Measurements from ENCODE around the gene UBE2QL1. TPM values are rescaled to one million over a fixed set of nuclear protein-coding genes. Genes with fewer than 3 reads are reported as not detected.

The UBE2QL1 gene
- total and polyA plus RNA-seq, 2 donors (not counting 1 experiment from before 2014, with no cell fraction given): 0.33 to 1.7 TPM

DNA sequence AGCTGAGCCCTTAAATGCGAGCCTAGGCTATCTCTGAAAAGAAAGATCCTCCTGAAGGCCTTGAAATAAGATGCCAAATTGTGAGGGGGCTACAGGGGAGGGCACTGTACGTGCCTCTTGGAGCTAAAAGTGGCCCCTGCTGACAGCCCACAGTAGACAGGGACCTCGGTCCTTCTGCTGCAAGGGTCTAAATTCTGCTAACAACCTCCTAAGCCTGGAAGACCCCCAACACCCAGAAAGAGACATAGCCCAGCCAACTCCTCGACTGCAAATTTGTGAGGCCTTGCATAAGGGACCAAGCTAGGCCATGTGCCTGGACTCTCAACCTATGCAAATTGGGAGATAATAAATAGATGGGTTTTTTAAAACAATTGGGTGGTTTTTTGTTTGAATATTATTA lies 54.7 kb downstream of the UBE2QL1 start:
- H4K20me1 ChIP-seq (ENCODE audit: control insufficient read depth, insufficient read depth, low read length, poor library complexity, severe bottlenecking): no peaks in the 10 kb centered on the region
- no peak overlapping the region for H3K4me3 ChIP-seq (ENCODE audit: control extremely low read depth in 1 of 5, extremely low read depth in 1 of 5, insufficient read depth in 1 of 5, low read depth in 2 of 5, low read length in 4 of 5)
- peaks cover 0 to 19% (median 6%) of the 10 kb centered on the region in 4 experiments for H3K27me3 ChIP-seq (replicated peaks in 1 of 4; ENCODE audit: control extremely low read depth in 1 of 4, control insufficient read depth in 3 of 4, insufficient read depth in 4 of 4, low read length in 3 of 4)
- no peak overlapping the region for H3K4me2 ChIP-seq (replicated peaks; ENCODE audit: low read depth, low read length, poor library complexity, severe bottlenecking)
- no peak overlapping the region for H3K9ac ChIP-seq (ENCODE audit: low read length)
- intact Hi-C loops (cut with micrococcal nuclease): no loop called here
- Mint-ChIP-seq H3K27me3 (peaks cover 25% of the 10 kb centered on the region), H3K4me1 (no peaks in the 10 kb centered on the region), H3K9me3 (ENCODE audit: insufficient read depth) (no peaks in the 10 kb centered on the region), H3K27ac (no peak overlapping the region), H3K4me3 (no peak overlapping the region)
- POLR2A ChIA-PET: no interaction called here
- ATAC-seq (ENCODE audit: low read depth) (no peak), DNase-seq (no peak)
- CTCF ChIA-PET: interaction anchor here (1.6 kb wide), 1 partner anchor 10 kb away, joined by 5 read pairs; no protein-coding TSS in a partner anchor
- H3K4me1 ChIP-seq (ENCODE audit: control insufficient read depth in 2 of 2, insufficient read depth in 2 of 2, low read length in 2 of 2): no peaks in the 10 kb centered on the region
- H2AFZ ChIP-seq (ENCODE audit: insufficient read depth, low read depth, low read length, poor library complexity, severe bottlenecking): no peak overlapping the region
- WGBS (ENCODE audit: insufficient coverage): 78% methylated on average over 2 of the region's 4 CpGs
- H3K9me3 ChIP-seq (ENCODE audit: control extremely low read depth in 1 of 3, control insufficient read depth in 2 of 3, insufficient read depth in 1 of 3, low read length in 2 of 3): peaks cover 0 to 16% (median 7%) of the 10 kb centered on the region in 3 donors
- no peak for TF ChIP-seq EZH2 (IDR thresholded peaks at IDR 0.05; ENCODE audit: borderline replicate concordance, insufficient read depth, low read depth, low read length, poor library complexity, severe bottlenecking)
- TF ChIP-seq, protein P1, sequence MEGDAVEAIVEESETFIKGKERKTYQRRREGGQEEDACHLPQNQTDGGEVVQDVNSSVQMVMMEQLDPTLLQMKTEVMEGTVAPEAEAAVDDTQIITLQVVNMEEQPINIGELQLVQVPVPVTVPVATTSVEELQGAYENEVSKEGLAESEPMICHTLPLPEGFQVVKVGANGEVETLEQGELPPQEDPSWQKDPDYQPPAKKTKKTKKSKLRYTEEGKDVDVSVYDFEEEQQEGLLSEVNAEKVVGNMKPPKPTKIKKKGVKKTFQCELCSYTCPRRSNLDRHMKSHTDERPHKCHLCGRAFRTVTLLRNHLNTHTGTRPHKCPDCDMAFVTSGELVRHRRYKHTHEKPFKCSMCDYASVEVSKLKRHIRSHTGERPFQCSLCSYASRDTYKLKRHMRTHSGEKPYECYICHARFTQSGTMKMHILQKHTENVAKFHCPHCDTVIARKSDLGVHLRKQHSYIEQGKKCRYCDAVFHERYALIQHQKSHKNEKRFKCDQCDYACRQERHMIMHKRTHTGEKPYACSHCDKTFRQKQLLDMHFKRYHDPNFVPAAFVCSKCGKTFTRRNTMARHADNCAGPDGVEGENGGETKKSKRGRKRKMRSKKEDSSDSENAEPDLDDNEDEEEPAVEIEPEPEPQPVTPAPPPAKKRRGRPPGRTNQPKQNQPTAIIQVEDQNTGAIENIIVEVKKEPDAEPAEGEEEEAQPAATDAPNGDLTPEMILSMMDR (IDR thresholded peaks at IDR 0.05): no peak
- H3K79me2 ChIP-seq (ENCODE audit: control insufficient read depth, insufficient read depth, low read length): no peaks in the 10 kb centered on the region
- H3K27ac ChIP-seq (ENCODE audit: low read length in 2 of 2): no peak overlapping the region
- H3K36me3 ChIP-seq (replicated peaks in 1 of 2; ENCODE audit: control extremely low read depth in 1 of 2, control insufficient read depth in 1 of 2, extremely low read depth in 1 of 2, insufficient read depth in 2 of 2, low read length in 1 of 2): no peaks in the 10 kb centered on the region

DNA sequence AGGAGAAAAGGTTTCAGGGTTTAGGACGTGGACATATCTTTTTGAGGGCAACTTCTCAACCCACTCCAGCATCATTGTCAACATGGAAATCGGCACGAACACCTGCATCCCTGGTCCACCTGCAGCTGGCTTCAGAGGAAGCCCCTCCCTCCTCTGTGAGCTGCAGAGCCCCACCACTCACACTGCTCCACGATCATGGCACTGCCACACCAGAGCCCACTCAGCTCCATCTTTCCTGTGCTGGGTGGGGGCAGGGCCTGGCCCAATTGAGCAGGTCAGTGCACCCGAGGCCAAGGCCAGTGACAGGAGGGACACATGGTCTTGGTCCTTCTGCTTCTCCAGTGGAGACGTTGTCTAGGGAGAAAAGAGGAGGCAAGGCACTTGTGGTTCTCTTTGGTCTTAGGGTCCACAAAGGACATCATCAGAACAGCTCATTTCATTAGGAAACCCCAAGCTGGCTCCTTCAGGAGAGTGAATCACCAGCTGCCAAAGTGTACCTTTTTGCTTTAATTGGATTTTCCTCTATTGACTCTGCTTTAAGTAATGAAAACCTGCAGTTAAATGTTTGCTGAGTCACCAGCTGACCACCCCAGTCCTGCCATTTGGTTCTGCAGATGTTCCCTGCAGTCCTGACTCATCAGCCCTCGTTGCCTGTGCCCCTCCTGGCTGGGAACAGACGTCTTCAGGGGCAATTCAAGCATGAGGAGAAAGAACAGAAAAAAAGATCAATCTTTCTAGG lies 56.2 kb downstream of the UBE2QL1 start:
- Histone ChIP-seq H3K79me2 (ENCODE audit: control insufficient read depth, insufficient read depth, low read length) (no peaks in the 10 kb centered on the region), H3K4me3 (ENCODE audit: control extremely low read depth in 1 of 5, extremely low read depth in 1 of 5, insufficient read depth in 1 of 5, low read depth in 2 of 5, low read length in 4 of 5) (no peak overlapping the region), H3K36me3 (replicated peaks in 1 of 2; ENCODE audit: control extremely low read depth in 1 of 2, control insufficient read depth in 1 of 2, extremely low read depth in 1 of 2, insufficient read depth in 2 of 2, low read length in 1 of 2) (no peaks in the 10 kb centered on the region), H4K20me1 (ENCODE audit: control insufficient read depth, insufficient read depth, low read length, poor library complexity, severe bottlenecking) (no peaks in the 10 kb centered on the region), H3K9me3 (ENCODE audit: control extremely low read depth in 1 of 3, control insufficient read depth in 2 of 3, insufficient read depth in 1 of 3, low read length in 2 of 3) (peaks cover 0 to 24% (median 7%) of the 10 kb centered on the region in 3 donors), H3K9ac (ENCODE audit: low read length) (no peak overlapping the region), H3K4me1 (ENCODE audit: control insufficient read depth in 2 of 2, insufficient read depth in 2 of 2, low read length in 2 of 2) (no peaks in the 10 kb centered on the region), H3K27ac (ENCODE audit: low read length in 2 of 2) (no peak overlapping the region), H2AFZ (ENCODE audit: insufficient read depth, low read depth, low read length, poor library complexity, severe bottlenecking) (no peak overlapping the region), H3K27me3 (replicated peaks in 1 of 4; ENCODE audit: control extremely low read depth in 1 of 4, control insufficient read depth in 3 of 4, insufficient read depth in 4 of 4, low read length in 3 of 4) (peaks cover 0 to 19% (median 6%) of the 10 kb centered on the region in 4 experiments), H3K4me2 (replicated peaks; ENCODE audit: low read depth, low read length, poor library complexity, severe bottlenecking) (no peak overlapping the region)
- no peak overlapping the region for H3K27ac Mint-ChIP-seq
- ChIA-PET POLR2A (interaction anchor here (0.5 kb wide), 1 partner anchor 1080 kb away, joined by 6 read pairs; no protein-coding TSS in a partner anchor), CTCF (interaction anchor here (0.6 kb wide), 1 partner anchor 1007 kb away, joined by 3 read pairs; no protein-coding TSS in a partner anchor)
- peaks cover 25% of the 10 kb centered on the region for H3K27me3 Mint-ChIP-seq
- intact Hi-C loops (cut with micrococcal nuclease): no loop called here
- no peak overlapping the region for H3K4me3 Mint-ChIP-seq
- no peak for DNase-seq
- no peak for ATAC-seq (ENCODE audit: low read depth)
- TF ChIP-seq, protein P1 (IDR thresholded peaks at IDR 0.05): no peak
- no peak for TF ChIP-seq EZH2 (IDR thresholded peaks at IDR 0.05; ENCODE audit: borderline replicate concordance, insufficient read depth, low read depth, low read length, poor library complexity, severe bottlenecking)
- no peaks in the 10 kb centered on the region for H3K4me1 Mint-ChIP-seq
- WGBS (ENCODE audit: insufficient coverage): 64% methylated on average over 7 of the region's 8 CpGs
- no peaks in the 10 kb centered on the region for H3K9me3 Mint-ChIP-seq (ENCODE audit: insufficient read depth)
